H9 (cell line): ENCODE data around the gene PRLH. TPM values are rescaled to one million over a fixed set of nuclear protein-coding genes. Genes with fewer than 3 reads are reported as not detected.

Experiments used
- DNase-seq: peaks from one replicate; pipeline ENCODE4 v3.0.0-alpha.2; 2017
- H2AFZ ChIP-seq: one replicate; pipeline ENCODE4 v1.6.1; 2013; ENCODE audit warnings: mild to moderate bottlenecking, low read length, control low read depth, moderate library complexity
- H2AK5ac ChIP-seq: 2 replicates; pipeline ENCODE4 v1.6.1; 2013; ENCODE audit warnings: low read length, control low read depth, mixed read lengths; ENCODE audit not compliant: insufficient read length
- H2BK120ac ChIP-seq: one replicate; pipeline ENCODE4 v1.6.1; 2013; ENCODE audit warnings: low read depth, mild to moderate bottlenecking, low read length, control low read depth, inconsistent platforms; ENCODE audit not compliant: poor library complexity, severe bottlenecking
- H2BK12ac ChIP-seq: 2 replicates; pipeline ENCODE4 v1.6.1; 2013; ENCODE audit warnings: low read length, control low read depth, mixed read lengths, low read depth; ENCODE audit not compliant: insufficient read length
- H2BK15ac ChIP-seq: 2 replicates; pipeline ENCODE4 v1.6.1; 2013; ENCODE audit warnings: low read depth, low read length, control low read depth
- H2BK20ac ChIP-seq: one replicate; pipeline ENCODE4 v1.6.1; 2013; ENCODE audit warnings: low read depth, mild to moderate bottlenecking, low read length, control low read depth, inconsistent platforms; ENCODE audit not compliant: poor library complexity, severe bottlenecking
- H2BK5ac ChIP-seq: 2 replicates; pipeline ENCODE4 v1.6.1; 2013; ENCODE audit warnings: low read length, control low read depth, mixed read lengths; ENCODE audit not compliant: insufficient read length
- H3K14ac ChIP-seq: 2 replicates; pipeline ENCODE4 v1.6.1; 2013; ENCODE audit warnings: low read length, control low read depth; ENCODE audit not compliant: insufficient read depth
- H3K18ac ChIP-seq: 2 replicates; pipeline ENCODE4 v1.6.1; 2013; ENCODE audit warnings: low read depth, mild to moderate bottlenecking, mixed read lengths, low read length, control low read depth; ENCODE audit not compliant: insufficient read length
- H3K23ac ChIP-seq: 2 replicates; pipeline ENCODE4 v1.6.1; 2013; ENCODE audit warnings: low read length, control low read depth, mixed read lengths, low read depth; ENCODE audit not compliant: insufficient read length
- H3K23me2 ChIP-seq: 2 replicates; pipeline ENCODE4 v1.6.1; 2013; ENCODE audit warnings: low read depth, mild to moderate bottlenecking, mixed read lengths, low read length, control low read depth; ENCODE audit not compliant: insufficient read length, poor library complexity, severe bottlenecking
- H3K27ac ChIP-seq: 2 replicates; pipeline ENCODE4 v1.5.1; 2013; ENCODE audit warnings: low read length, control low read depth, mixed read lengths, low read depth; ENCODE audit not compliant: insufficient read length
- H3K27me3 ChIP-seq: 2 replicates; pipeline ENCODE4 v1.6.1; 2013; ENCODE audit warnings: low read length, control low read depth, inconsistent platforms; ENCODE audit not compliant: insufficient read depth
- H3K4ac ChIP-seq: 2 replicates; pipeline ENCODE4 v1.6.1; 2013; ENCODE audit warnings: low read depth, mild to moderate bottlenecking, control low read depth, inconsistent platforms, low read length, moderate library complexity
- H3K4me1 ChIP-seq: 2 replicates; pipeline ENCODE4 v1.6.1; 2013; ENCODE audit warnings: low read length, control low read depth, inconsistent platforms; ENCODE audit not compliant: insufficient read depth
- H3K4me2 ChIP-seq: 2 replicates; pipeline ENCODE4 v1.6.1; 2013; ENCODE audit warnings: low read length, control low read depth, mixed read lengths; ENCODE audit not compliant: insufficient read length, insufficient read depth
- H3K56ac ChIP-seq: 2 replicates; pipeline ENCODE4 v1.6.1; 2013; ENCODE audit warnings: low read depth, mild to moderate bottlenecking, mixed read lengths, low read length, control low read depth; ENCODE audit not compliant: insufficient read length
- H3K79me1 ChIP-seq: 2 replicates; pipeline ENCODE4 v1.6.1; 2013; ENCODE audit warnings: low read depth, mild to moderate bottlenecking, moderate library complexity, low read length, control low read depth, inconsistent platforms; ENCODE audit not compliant: insufficient read depth, poor library complexity, severe bottlenecking
- H3K79me2 ChIP-seq: 2 replicates; pipeline ENCODE4 v1.6.1; 2013; ENCODE audit warnings: low read length, control low read depth, inconsistent platforms; ENCODE audit not compliant: insufficient read depth
- H3K9ac ChIP-seq: 2 replicates; pipeline ENCODE4 v1.6.1; 2013; ENCODE audit warnings: low read length, control low read depth, mixed read lengths; ENCODE audit not compliant: insufficient read length; ENCODE audit errors: extremely low read depth
- H3K9me3 ChIP-seq: one replicate; pipeline ENCODE4 v1.6.1; 2013; ENCODE audit warnings: low read depth, low read length, inconsistent platforms; ENCODE audit not compliant: control insufficient read depth
- H3T11ph ChIP-seq: one replicate; pipeline ENCODE4 v1.6.1; 2013; ENCODE audit warnings: mild to moderate bottlenecking, low read length, control low read depth, inconsistent platforms
- H4K20me1 ChIP-seq: one replicate; pipeline ENCODE4 v1.6.1; 2013; ENCODE audit not compliant: control insufficient read depth, insufficient read length, insufficient read depth
- H4K5ac ChIP-seq: 2 replicates; pipeline ENCODE4 v1.6.1; 2013; ENCODE audit warnings: low read depth, mild to moderate bottlenecking, mixed read lengths, low read length, control low read depth; ENCODE audit not compliant: insufficient read length
- H4K8ac ChIP-seq: replicated peaks from 2 replicates; pipeline ENCODE4 v1.6.1; 2013; ENCODE audit warnings: low read length, control low read depth, mixed read lengths, low read depth; ENCODE audit not compliant: insufficient read length
- H4K91ac ChIP-seq: 2 replicates; pipeline ENCODE4 v1.6.1; 2013; ENCODE audit warnings: low read depth, mild to moderate bottlenecking, moderate library complexity, mixed read lengths, low read length, control low read depth; ENCODE audit not compliant: insufficient read length
- H3K27ac Mint-ChIP-seq, 3 experiments: 2 replicates in 2 of 3; 3 replicates in 1 of 3; pipeline ENCODE4 v1.8.0; 2020 to 2021; ENCODE audit warnings: mixed read lengths in 3 of 3, mild to moderate bottlenecking in 1 of 3, moderate library complexity in 1 of 3
- H3K27me3 Mint-ChIP-seq: 2 replicates; pipeline ENCODE4 v1.8.0; 2021; ENCODE audit warnings: low read depth, mild to moderate bottlenecking, moderate library complexity, mixed read lengths
- H3K36me3 Mint-ChIP-seq, 3 experiments: 2 replicates in 2 of 3; 3 replicates in 1 of 3; pipeline ENCODE4 v1.8.0; 2020 to 2021; ENCODE audit warnings: low read depth in 3 of 3, mixed read lengths in 3 of 3; ENCODE audit not compliant: insufficient read depth in 1 of 3
- H3K4me1 Mint-ChIP-seq, 2 experiments: 2 replicates each; pipeline ENCODE4 v1.8.0; 2020; ENCODE audit warnings: mixed read lengths in 2 of 2
- H3K4me3 Mint-ChIP-seq, 2 experiments: 2 replicates in 1 of 2; 3 replicates in 1 of 2; pipeline ENCODE4 v1.8.0; 2020 to 2021; ENCODE audit warnings: mild to moderate bottlenecking in 2 of 2, mixed read lengths in 2 of 2, moderate library complexity in 1 of 2
- H3K9me3 Mint-ChIP-seq, 2 experiments: 2 replicates in 1 of 2; 3 replicates in 1 of 2; pipeline ENCODE4 v1.8.0; 2020; ENCODE audit warnings: mild to moderate bottlenecking in 2 of 2, mixed read lengths in 2 of 2, moderate library complexity in 1 of 2
- CTCF ChIP-seq: fragments of 200-600 bp; sonication (generic); conservative IDR thresholded peaks from 3 replicates; pipeline ENCODE4 v1.8.0; 2021; ENCODE audit warnings: antibody characterized with exemption, mild to moderate bottlenecking
- whole genome bisulfite sequencing: extraction: QIAGEN DNeasy Blood & Tissue Kit; methylation state at CpG from one replicate; pipeline ENCODE4 v1.1.7; 2013; ENCODE audit warnings: missing lambda C conversion rate, low lambda C conversion rate, mixed read lengths; ENCODE audit not compliant: insufficient read length; ENCODE audit errors: extremely low coverage; 5-methylcytosine and 5-hydroxymethylcytosine counted together
- total RNA-seq: library from RNA; stranded (reverse); gene quantifications from 2 replicates; pipeline ENCODE4 v1.2.1, GENCODE V29; 2021

PRLH gene
- total RNA-seq, 1 experiment from 2014 or later, result not detected

GRCh38 chr2:237577956-237578870, 11.8 kb downstream of the PRLH start:
- no peak overlapping the region for H2BK15ac ChIP-seq
- H2AK5ac ChIP-seq, result no peak overlapping the region
- Mint-ChIP-seq H3K4me3 (no peak overlapping the region), H3K9me3 (no peaks in the 10 kb centered on the region), H3K27ac (peak overlapping the region; percentile 33 to 83 (median 79); a peak in 4 of 7 replicates), H3K4me1 (peaks cover 8 to 13% of the 10 kb centered on the region in 2 experiments), H3K27me3 (no peaks in the 10 kb centered on the region), H3K36me3 (peaks cover 0 to 35% (median 5%) of the 10 kb centered on the region in 3 experiments; a peak in 4 of 7 replicates)
- H3K4me1 ChIP-seq, result no peaks in the 10 kb centered on the region; the same call in 1 of the 2 replicates
- TF ChIP-seq CTCF, result no peak
- H4K8ac ChIP-seq, result no peak overlapping the region
- no peaks in the 10 kb centered on the region for H3K27me3 ChIP-seq
- no peak for DNase-seq
- no peak overlapping the region for H3K4ac ChIP-seq
- no peaks in the 10 kb centered on the region for H3K79me2 ChIP-seq
- no peak overlapping the region for H3T11ph ChIP-seq
- no peak overlapping the region for H3K56ac ChIP-seq
- H2BK5ac ChIP-seq, result no peak overlapping the region
- H4K91ac ChIP-seq, result no peak overlapping the region
- H3K9me3 ChIP-seq, result no peaks in the 10 kb centered on the region
- no peaks in the 10 kb centered on the region for H3K23me2 ChIP-seq
- H4K20me1 ChIP-seq, result no peaks in the 10 kb centered on the region
- no peak overlapping the region for H3K18ac ChIP-seq
- H2AFZ ChIP-seq, result no peak overlapping the region
- H4K5ac ChIP-seq, result no peak overlapping the region
- H2BK20ac ChIP-seq, result no peak overlapping the region
- no peak overlapping the region for H2BK120ac ChIP-seq
- no peak overlapping the region for H3K9ac ChIP-seq
- no peak overlapping the region for H2BK12ac ChIP-seq
- WGBS, result no CpG with 5 or more reads among the region's 26 CpGs
- H3K79me1 ChIP-seq, result no peaks in the 10 kb centered on the region
- H3K27ac ChIP-seq, result no peak overlapping the region
- H3K4me2 ChIP-seq, result no peak overlapping the region
- no peak overlapping the region for H3K23ac ChIP-seq
- no peak overlapping the region for H3K14ac ChIP-seq
